HG02759 (cell line): Measurements from ENCODE around the gene MMP15.
"Not testable (repeated sequence)": the region's sequence is repeated elsewhere in the genome, so short reads cannot be mapped to it uniquely, and the experiment has no call there.

Experiments
- ATAC-seq: cut with Tn5 transposase; IDR thresholded peaks from one replicate; pipeline ENCODE4 v1.9.1; 2021; ENCODE audit warnings: mild to moderate bottlenecking, moderate library complexity; ENCODE audit not compliant: unreplicated experiment

Gene MMP15

DNA sequence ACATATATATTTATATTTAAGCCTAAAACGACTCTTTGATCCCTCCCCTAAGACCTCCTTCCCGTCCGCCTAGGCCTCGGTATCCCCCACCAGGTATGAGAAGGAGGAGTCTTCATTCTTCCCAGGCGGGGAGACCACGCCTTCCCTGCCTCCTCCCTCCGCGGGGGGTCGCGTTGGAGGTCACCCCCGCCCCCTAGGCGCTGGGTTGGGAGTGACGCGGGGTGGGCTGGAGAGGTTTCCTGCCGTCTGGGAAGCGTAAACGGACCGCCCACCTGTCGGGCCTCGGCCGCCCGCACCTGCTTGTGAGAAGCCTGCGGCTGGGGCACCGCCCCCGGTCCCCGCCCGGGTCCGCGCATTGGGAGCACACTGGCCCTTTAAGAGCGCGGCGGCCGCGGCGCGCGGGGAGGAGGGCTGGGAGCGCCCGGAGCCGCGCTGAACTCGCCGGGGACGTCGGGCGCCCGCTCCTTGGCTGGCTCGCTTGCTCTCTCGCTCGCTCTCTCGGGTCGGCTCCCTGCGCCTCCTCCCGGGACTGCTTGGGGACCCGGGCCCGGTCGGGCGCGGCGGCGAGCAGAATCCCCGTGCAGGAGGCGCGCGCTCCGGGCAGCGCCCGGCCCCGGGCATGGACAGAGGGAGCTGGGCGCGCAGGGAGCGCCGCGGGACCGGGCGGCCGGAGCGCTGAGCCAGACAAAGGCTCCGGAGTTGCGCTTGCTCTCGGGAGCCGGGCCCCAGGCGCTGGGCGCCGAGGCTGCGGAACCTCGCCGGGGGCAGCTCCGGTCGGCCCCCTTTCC lies at the start of gene MMP15:
TSS of gene MMP15 (plus strand) at position 404 of the 788 bp plus-strand sequence. CDS start 597 bp downstream, outside the sequence.
- ATAC-seq: peak; percentile 76

DNA sequence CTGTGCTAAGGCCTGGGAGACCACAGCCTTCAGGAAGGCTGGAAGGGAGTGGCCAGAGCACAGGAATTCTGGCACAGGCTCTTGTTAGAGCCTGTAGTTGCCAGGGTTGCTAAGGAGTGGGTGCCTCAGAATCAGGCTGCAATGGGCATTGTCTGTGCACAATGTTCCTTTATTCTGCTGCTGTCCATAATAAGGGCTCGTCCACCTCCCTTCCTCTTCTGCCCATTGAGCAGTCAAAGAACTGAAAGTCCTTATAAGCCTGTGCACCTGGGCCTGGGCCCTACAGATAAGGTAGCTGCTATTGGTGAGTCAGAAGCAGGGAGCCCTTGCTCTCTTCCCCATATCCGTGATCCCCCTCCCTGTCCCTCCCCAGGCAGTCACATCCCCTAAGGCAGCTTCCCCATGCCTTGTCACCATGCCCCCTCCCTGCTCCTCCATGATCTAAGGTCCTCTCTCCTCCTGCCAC lies 49.2 kb upstream of the MMP15 start:
- ATAC-seq: no peak

DNA sequence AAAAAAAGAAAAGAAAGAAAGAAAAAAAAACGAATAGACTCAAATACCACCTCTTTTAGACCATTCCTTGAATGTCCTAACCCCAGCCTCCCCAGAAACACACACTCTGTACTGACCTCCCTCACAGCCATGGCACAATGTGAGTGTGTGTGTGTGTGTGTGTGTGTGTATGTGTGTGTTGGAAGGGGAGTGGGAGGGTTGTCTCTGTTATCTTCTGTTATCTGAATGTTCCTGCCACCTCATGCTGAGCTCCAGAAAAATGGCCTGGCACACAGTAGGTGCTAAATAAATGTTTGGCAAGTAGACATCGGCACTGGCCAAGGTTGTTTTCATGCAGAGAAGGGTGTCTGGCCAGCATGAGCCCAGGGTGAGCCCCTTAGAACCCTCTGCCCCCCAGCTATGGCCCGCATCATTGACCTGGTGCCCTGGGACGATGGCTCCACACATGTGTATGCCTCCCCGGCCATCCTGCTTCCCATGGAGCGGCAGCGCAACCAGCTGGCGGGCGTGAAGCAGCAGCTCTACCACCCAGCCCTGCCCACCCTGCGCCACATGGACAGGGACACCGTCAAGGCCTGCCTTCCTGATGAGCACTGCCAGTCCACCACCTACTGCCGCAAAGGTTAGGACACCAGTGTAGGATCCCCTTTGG lies 48.0 kb upstream of the MMP15 start:
- no peak for ATAC-seq

DNA sequence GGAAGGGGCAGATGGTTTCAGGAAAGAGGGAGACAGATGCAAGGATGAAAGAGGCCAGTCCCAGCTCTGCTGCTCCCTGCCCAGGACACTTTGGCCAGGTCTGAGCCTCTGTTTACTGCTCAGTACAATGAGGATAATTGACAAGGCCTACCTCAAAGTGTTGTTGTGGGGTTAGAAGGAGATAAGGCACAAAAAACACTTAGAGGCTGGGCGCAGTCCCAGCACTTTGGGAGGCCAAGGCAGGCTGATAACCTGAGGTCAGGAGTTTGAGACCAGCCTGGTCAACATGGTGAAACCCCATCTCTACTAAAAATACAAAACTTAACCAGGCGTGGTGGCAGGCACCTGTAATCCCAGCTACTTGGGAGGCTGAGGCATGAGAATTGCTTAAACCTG lies 47.5 kb upstream of the MMP15 start:
- ATAC-seq: not testable (repeated sequence)

DNA sequence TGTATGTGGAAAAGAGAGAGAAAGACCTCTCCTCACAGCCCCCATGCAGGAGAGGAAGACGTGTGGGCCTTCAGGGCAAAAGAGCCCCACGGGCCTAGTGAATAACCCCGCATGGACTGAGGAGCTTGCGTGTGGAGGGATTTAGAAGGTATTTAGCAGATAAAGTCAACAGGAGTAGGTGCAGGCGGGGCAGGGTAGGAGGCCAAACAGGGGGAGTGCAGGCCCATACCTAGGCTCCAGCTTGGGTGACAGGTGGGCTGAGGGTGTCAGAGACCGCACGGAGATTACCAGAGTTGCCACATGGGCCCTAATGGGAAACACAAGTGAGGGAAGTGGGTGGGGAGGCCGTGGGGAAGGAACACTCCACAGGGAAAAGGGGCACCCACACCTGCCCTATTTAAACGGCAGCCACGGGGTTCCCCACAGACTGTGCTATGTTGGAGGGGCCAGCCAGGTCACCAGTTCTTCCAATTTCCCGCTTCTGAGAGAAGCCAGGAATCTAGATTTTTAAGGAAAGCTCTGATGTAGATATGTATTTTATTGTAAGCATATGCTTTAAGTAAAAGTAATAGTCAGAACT lies 46.5 kb upstream of the MMP15 start:
- no peak for ATAC-seq

DNA sequence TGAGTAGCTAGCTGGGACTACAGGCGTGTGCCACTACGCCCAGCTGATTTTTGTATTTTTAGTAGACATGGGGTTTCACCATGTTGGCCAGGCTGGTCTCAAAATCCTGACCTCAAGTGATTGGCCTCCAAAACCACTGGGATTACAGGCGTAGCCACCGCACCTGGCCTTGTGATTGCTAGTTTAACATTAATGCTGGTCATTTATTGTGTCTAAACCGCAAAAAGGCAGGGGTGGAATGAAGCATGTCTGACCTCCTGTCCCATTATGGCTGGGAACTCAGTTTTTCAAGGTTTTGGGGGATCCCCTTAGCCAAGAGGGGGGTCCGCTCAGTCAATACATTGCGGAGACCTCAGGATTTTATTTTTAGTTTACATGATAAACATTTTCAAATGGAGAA lies 43.9 kb upstream of the MMP15 start:
- ATAC-seq: no peak

DNA sequence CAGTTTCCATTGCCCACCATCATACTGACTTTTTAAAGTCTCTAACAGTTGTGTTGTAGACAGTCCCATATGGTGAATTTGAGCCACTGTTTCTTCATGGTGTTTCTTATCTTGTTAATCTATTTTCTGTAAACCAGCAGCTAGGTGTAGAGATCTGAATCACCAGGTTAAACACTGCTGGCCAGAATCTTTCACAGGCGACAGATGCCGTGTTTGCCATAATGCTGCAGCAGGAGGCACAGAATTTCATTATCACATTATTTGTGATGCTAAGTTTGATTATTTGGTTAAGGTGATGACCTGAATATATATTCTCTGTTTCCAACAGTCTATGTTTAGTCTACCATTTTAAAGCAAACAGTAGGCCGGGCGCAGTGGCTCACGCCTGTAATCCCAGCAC lies 43.2 kb upstream of the MMP15 start:
- ATAC-seq: no peak

DNA sequence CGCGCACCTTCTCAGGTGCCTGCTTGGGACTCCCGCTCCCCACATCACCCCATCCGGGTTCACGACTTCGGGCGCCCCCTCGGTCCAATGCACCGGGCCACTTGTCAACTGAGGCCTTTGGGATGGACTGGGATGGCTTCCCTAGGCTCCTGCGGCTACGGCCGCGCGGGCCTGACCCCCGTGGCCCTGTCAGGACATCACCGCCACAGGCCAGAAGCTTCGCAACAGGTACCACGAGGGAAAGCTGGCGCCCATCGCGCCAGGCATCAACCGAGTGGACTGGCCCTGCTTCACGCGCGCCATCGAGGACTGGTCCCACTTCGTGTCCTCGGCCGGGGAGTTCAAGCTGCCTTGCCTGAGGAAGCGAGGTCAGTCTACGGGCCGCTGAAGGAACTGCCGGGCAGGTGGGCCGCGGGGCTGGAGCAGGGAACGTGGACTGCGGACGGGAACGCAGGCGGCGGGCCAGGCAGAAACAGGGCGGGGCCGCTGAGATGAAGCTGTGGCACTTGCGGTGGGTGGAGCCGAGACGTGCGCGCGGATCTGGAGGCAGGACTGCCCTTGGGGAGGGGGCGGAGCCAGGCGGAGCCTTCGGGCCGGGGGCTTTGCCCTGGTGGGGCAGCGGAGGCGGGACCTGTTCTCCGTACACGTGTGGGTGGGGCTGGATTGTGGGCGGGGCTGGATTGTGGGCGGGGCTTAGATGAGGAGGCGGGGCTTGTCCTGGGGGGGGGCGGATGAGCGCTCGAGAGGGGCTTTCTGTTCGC lies 40.9 kb upstream of the MMP15 start:
- peak; percentile 92 for ATAC-seq

DNA sequence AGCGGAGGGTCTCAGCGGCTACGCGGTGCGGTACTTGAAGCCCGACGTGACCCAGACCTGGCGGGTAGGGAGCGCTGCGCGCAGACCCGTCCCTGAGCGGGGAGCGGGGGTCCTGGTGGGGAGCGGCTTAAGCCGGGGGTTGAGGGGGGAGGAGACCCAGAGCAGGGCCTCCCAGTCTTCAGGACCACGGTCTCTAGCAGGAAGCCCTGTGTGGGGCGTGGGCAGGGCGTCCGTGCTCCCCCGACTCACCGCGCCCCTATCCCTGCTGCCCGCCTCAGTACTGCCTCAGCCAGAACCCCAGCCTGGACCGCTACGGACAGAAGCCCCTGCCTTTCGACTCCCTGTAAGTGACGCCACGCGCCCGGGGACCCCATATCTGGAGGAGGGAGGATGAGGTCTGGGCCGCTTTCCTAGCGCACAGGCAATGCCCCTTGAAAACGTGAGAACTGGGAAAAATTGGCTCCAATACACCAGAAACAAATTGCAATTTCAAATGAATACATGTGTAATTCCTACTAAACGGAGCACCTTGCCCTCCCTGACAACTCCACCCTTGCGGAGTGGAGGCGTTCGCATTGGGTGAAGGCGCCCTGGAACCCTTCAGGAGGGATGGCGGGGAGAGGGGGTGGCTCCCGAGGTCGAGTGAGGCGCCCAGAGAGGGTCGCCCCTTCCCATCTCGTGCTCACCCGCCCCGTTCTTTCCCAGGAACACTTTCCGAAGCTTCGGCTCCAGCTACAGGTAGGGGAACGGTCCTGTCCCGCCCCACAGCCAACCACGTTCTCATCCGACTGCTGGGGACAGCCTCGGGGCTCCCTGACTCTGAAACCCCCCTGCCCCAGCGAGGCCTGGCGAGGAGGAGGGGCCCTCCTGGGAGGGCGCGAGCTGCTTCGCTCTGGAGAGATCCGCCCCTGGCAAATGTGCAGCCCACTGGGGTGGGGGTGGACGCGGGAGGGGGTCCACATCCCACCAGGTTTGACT lies 40.1 kb upstream of the MMP15 start:
- ATAC-seq: peak; percentile 22

DNA sequence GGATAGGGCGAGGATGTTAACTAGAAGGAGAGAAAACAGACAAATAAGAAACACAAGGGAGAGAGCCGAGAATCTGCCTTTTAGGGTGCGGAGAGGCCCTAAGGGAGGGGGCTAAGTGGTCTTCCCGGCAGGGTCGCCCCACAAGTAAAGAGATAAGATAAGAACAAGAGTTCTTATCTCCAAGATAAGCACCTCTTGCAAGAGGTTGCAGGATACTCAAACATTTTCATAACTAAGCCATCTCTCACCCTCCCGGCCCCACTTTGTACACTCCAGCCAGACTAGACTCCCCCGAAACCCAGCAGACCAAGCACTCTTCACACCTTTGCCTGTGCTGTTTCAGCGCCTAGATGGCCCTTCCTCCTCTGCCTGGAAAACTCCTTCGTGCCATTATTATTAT lies 39.4 kb upstream of the MMP15 start:
- ATAC-seq: no peak

DNA sequence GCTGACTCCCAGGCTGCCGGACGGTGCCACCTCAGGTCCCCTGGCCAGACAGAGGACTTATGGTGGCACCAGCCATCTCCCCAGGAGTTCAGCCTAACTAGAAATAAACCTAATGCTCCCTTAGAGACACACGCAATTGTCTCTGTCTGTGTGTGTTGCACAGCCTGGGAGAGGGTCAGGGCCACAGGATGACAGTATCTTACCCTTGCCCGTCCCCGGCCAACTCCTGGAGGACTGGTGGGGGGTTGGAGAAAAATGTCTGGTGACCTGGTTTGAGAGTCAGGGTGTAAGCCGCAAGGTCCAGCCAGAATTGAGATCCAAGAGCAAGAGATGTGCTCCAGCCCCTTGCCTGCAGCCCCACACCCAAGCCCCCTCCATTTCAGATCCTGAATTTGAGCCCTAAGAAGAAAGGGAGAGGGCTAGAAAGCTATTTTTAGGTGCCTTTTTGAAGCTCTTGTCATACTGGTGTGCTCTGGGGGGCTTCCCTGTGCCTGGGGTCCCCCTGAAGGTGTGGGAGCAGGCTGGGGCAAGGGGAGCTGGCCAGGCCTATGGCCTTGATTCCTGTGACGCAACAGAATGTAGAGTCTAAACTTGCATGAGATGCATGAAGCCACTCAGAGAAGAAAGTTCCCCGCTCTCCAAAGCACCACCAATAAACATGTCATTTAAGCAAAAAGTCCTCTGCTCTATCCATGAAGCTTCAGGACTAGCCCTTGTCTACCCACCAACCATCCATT lies 37.9 kb upstream of the MMP15 start:
- no peak for ATAC-seq

DNA sequence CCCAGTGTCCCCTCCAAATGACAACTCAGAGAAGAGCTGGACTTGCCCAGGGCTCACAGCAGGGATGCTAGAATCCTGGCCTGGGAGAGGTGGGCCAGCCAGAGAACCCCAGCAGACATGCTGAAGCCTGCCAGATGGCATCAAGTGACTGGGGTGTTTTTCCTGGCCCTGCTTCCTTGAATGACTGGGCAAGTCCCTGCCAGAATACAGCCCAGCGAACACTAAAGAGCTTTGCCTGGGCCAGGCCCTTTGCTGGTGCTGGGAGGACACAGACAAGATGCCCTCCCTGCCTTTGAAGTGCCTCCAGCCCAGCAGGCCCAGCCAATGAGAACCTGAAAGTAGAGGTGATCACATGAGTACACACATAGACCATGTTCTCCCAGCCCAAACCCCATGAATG lies 36.6 kb upstream of the MMP15 start:
- no peak for ATAC-seq

DNA sequence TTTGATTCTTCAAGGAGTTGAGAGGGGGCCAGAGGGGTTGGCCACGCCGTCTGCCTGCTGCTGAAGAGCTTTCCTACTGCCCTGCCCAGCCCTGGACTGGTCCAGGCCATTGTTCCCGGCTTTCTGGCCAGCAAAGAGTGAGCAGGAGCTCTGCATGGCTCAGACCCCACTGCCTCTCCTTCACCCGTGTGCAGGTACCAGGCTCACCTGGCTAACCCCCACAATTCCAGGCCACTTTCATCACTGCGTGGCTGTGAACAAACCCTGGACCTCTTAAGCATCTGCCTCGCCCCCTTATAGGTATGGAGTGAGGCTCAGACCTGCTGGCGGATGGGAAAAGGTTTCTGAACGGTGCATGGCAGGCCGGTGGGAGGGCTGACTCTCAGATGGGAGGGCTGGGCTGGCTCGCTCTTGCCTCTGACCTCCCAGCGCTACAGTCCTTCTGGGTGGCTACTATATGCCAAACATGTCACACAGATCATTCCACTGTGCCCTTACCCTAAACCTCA lies 33.9 kb upstream of the MMP15 start:
- ATAC-seq: no peak

DNA sequence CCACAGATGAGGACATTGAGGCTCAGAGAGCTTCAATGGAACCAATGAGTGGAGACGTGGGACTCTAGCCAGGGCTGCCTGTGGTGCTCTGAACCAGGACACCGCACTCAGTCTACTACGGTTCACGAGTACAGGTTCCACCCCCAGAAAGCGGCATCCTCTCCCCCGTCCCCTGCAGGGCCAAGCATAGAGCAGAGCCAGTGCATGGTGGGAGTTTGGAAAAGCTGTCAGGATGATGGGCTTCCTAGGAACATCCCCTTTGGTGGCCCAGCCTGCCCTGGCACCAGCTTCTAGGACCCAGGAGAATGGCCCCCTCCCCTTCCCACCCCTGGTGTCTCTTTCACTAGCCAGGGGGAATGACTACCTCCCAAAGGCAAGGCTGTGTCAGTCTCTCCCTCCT lies 33.5 kb upstream of the MMP15 start:
- no peak for ATAC-seq

DNA sequence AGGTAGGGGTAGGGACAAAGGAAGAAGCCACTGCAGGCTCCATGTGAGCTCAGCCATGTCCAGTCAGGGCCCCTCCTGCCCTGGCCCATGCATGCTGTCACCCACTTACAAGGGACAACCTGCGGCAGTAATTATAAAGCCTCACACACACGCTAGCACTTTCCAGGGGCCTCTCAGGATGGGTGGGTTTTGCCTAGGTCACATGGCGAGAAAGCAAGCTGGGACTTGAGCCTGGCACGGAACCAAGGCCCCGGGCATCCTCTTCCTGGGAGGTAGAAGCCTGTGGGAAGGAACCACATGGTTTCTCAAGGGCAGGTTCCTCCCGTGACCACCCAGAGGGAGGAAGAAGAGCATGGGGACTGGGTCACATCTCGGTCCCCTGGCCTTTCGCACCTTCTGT lies 32.1 kb upstream of the MMP15 start:
- no peak for ATAC-seq

DNA sequence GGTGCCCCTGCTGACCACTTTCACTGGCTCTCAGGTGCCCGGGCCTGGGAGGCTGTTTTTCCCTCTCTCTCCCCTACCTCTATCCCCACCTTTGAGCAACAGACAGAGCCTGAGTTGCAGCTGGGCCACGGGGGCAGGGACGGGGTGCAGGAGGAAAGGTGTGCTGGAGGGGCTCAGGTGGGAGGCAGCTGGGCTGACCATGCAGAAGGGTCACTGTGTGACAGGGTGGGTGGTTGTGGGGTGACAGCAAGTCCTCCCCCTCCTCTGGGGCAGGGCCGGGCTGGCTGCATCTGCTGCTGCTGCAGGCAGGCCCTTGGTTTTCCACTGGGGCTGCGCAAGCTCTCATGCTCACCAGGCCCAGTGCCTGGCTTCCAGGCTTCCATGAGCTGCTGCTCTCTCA lies 31.7 kb upstream of the MMP15 start:
- ATAC-seq: no peak

DNA sequence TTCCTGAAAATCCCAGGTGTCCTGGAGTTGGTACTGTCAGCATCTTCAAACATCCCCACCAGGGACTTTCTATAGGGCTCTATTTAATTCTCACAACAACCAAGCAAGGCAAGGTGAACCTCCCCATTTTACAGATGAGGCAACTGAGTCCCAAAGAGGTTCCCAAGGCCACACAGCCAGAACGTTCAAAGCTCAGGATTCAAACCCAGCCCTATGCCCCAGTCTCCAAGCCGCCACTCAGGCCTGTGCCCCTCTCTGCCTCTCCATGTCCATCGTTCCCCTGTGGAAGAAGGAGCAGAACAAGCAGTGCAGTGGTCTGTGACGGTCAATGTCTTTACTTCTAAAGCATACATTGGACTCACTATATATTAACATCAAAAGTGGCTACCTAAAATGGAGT lies 31.2 kb upstream of the MMP15 start:
- no peak for ATAC-seq

DNA sequence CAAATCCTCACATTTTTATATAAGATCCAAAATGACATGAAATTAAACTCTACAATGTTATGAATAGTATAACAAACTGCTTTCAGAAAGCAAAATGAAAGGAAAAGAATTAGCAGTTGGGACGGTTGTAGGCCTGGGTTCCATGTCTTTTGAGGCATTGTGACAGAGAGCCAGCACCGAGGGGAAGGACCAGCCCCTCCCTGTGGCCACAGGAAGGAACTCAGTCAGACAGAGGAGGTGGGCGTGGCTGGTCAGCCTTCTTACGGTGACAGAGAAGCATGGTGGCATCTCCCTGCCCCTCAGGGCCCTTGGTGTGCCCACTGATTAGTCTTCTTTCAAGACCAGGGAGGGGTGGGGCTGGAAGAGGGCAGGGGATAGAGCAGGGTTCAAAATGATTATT lies 30.8 kb upstream of the MMP15 start:
- ATAC-seq: peak; percentile 55

DNA sequence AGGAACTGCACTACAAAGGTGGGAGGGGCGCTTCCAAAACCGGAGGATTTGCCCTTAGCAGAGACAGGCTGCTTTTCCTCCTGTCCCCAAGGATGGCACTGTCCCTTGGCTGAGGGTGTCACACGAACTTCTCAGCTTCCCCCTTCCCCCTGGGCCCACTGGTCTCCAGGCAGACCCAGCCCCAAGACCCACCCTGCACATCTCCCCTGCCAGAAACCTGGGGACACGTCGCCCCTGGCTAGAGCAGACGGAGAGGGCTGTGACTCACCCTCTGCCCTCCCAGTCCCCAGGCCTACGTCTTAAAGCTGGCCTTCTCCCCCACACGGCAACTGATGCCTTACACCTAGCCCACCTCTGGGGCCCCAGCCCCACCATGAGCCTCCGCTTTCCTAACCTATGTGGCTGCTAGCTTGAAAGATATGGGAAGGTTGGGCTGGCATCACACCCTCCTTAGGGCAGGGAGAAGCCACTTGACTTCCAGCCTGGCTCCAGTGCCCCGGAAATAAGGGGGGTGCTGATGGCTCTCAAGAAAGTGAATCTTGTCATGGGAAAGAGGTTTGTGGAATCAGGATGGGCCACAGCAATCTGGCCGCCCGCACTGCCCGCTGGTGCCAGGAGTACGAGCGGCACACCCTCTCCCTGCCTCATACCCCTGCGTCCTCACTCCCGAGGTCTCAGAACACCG lies 29.7 kb upstream of the MMP15 start:
- no peak for ATAC-seq
